GM19438 (cell line): Measurements from ENCODE around the gene FGF3.

ENCODE experiments used
- ATAC-seq: cut with Tn5 transposase; IDR thresholded peaks from one replicate; pipeline ENCODE4 v1.9.1; 2021; ENCODE audit warnings: low read depth; ENCODE audit not compliant: unreplicated experiment

The FGF3 gene

GRCh38 chr11:69818603-69819441, at the start of gene FGF3:
TSS of gene FGF3 (minus strand) at chr11:69819416. CDS start at chr11:69818933, 483 bp downstream.
- ATAC-seq, result no peak

- ATAC-seq, result no peak
Observed at GRCh38 chr11:69868871-69869270, 49.7 kb upstream of the FGF3 start.

- ATAC-seq, result no peak
Observed at GRCh38 chr11:69868006-69868810, 49.0 kb upstream of the FGF3 start.

GRCh38 chr11:69867076-69868005, 48.1 kb upstream of the FGF3 start:
- ATAC-seq, result no peak

- no peak for ATAC-seq
Observed at GRCh38 chr11:69866648-69867047, 47.4 kb upstream of the FGF3 start.

GRCh38 chr11:69865707-69866106, 46.5 kb upstream of the FGF3 start:
- ATAC-seq, result no peak

GRCh38 chr11:69864686-69865661, 45.8 kb upstream of the FGF3 start:
- no peak for ATAC-seq

- ATAC-seq, result no peak
Observed at GRCh38 chr11:69863544-69864200, 44.5 kb upstream of the FGF3 start.

GRCh38 chr11:69862797-69863543, 43.8 kb upstream of the FGF3 start:
- ATAC-seq, result no peak

- no peak for ATAC-seq
Observed at GRCh38 chr11:69862331-69862771, 43.1 kb upstream of the FGF3 start.

GRCh38 chr11:69861901-69862300, 42.7 kb upstream of the FGF3 start:
- ATAC-seq, result no peak

GRCh38 chr11:69860796-69861445, 41.7 kb upstream of the FGF3 start:
- no peak for ATAC-seq

- no peak for ATAC-seq
Observed at GRCh38 chr11:69860244-69860643, 41.0 kb upstream of the FGF3 start.

- no peak for ATAC-seq
Observed at GRCh38 chr11:69859275-69859934, 40.2 kb upstream of the FGF3 start.

GRCh38 chr11:69855421-69855820, 36.2 kb upstream of the FGF3 start:
- no peak for ATAC-seq

- ATAC-seq, result no peak
Observed at GRCh38 chr11:69854713-69855112, 35.5 kb upstream of the FGF3 start.

GRCh38 chr11:69852056-69852455, 32.8 kb upstream of the FGF3 start:
- no peak for ATAC-seq
